Astrocyte of the cerebellum (primary cell): ENCODE measurements around the gene GABRR1.

Source experiments
- DNase-seq: peaks from one replicate; pipeline ENCODE4 v3.0.0-alpha.2; 2011; ENCODE audit warnings: low read depth
- H3K4me3 ChIP-seq: 2 replicates; pipeline ENCODE4 v1.5.1; 2011; ENCODE audit warnings: mild to moderate bottlenecking, low read depth, low read length, moderate library complexity
- in situ Hi-C: cut with HindIII; loops from 2 replicates; pipeline ENCODE4 v1.10.0; 2017; ENCODE audit warnings: low sequenced_read_pairs
- TF ChIP-seq, protein P1 (sequence below): IDR thresholded peaks from 2 replicates; pipeline ENCODE4 v1.5.1; 2012; ENCODE audit warnings: low read length, low read depth, moderate library complexity, mild to moderate bottlenecking; ENCODE audit errors: missing control alignments

GABRR1 gene

DNA sequence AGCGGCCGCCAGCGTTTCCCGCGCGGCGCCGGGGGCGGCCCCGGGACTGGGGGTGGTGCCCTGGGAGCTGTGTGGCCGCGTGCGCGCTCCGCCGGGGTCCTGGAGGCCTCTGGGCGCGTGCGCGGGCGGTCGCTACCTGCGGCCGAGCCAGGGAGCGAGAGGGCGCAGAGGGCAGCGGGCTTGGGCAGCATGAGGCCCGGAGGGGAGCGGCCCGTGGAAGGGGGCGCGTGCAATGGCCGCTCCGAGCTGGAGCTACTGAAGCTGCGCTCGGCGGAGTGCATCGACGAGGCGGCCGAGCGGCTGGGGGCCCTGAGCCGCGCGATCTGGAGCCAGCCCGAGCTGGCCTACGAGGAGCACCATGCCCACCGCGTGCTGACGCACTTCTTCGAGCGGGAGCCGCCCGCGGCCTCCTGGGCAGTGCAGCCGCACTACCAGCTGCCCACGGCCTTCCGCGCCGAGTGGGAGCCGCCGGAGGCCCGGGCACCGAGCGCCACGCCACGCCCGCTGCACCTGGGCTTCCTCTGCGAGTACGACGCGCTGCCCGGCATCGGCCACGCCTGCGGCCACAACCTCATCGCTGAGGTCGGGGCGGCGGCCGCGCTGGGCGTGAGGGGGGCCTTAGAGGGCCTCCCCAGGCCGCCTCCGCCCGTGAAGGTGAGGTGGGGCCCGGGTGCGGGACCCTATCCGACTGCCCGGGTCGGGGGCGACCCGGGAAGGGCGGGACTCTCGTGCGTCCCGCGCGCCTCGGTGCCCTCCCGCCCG lies 71.0 kb downstream of the GABRR1 start, which contains the start of gene PM20D2:
Gene PM20D2 (plus strand): TSS at position 100 of the 762 bp plus-strand sequence. CDS start 90 bp downstream, at position 190.
- DNase-seq, result no peak
- peak within 1 kb of the TSS; percentile 70 for H3K4me3 ChIP-seq
- in situ Hi-C loops, result no loop called here
- TF ChIP-seq, protein P1, sequence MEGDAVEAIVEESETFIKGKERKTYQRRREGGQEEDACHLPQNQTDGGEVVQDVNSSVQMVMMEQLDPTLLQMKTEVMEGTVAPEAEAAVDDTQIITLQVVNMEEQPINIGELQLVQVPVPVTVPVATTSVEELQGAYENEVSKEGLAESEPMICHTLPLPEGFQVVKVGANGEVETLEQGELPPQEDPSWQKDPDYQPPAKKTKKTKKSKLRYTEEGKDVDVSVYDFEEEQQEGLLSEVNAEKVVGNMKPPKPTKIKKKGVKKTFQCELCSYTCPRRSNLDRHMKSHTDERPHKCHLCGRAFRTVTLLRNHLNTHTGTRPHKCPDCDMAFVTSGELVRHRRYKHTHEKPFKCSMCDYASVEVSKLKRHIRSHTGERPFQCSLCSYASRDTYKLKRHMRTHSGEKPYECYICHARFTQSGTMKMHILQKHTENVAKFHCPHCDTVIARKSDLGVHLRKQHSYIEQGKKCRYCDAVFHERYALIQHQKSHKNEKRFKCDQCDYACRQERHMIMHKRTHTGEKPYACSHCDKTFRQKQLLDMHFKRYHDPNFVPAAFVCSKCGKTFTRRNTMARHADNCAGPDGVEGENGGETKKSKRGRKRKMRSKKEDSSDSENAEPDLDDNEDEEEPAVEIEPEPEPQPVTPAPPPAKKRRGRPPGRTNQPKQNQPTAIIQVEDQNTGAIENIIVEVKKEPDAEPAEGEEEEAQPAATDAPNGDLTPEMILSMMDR, result no peak

DNA sequence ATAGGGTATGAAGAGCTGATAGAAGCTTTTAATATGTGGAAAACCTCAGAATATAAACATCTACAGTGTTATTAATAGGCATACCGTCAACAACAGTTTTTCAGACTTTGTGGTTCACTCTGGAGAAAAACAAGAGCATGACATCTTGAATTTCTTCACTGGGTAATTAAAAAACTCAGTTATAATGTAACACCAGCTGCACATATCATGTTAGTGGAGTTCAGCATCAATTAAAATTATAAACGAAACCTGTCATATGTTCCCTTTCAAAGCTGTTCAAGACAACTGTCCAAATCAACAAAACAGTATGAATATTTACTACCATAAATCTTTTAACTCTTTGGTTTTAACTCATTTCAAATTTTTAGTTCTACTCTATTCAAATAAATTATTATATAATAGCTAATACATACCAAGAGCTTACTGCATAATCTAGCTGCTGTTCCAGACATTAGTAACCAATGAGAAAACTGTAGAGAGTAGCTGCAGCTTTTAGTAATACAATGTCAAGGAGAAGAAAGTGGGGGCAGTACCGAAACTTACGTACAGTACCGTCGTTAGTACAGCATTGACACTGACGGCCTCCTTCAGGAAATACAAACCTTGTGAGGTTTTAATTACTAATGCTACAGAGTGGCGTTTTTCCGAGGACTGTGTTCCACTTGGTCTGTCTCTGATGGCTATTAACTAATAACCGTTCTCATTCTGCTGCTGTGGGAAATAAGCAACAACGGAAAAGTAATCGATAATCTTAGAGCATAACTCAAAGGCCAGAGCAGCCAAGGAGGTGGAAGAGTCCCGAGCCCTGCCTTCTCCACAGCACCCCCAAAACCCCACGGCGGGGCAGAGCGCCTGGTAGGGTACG lies 71.8 kb downstream of the GABRR1 start:
- in situ Hi-C loops, result no loop called here
- no peak for DNase-seq
- H3K4me3 ChIP-seq, result peak overlapping the region; percentile 70
- TF ChIP-seq, protein P1, result no peak

DNA sequence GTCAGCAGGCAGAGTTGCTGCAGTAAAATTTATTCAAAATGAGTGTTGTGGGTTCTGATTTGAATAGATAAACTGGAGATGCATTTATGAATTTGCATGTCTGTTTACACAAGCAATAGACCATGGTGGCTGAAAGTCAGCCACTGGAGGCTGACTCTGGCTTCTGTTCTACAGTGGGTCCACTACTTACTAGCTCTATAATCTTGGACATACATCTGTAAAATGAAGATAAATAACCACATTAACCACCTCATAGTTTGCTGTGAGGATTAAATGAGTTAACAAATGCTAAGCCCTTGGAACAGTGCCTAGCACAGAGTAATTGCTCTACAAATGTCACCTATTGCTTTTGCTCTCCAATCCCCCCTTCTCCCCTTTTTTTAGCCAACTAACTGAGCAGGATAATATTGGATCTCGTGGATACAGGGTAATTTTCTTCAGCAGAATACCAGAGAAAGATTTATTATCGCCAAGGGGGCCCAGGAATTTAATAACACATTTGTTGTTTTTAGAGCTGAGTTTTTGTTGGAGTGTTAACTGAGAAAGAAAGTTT lies 72.7 kb downstream of the GABRR1 start:
- TF ChIP-seq, protein P1, result no peak
- no peak for DNase-seq
- in situ Hi-C loops, result no loop called here
- no peak overlapping the region for H3K4me3 ChIP-seq

DNA sequence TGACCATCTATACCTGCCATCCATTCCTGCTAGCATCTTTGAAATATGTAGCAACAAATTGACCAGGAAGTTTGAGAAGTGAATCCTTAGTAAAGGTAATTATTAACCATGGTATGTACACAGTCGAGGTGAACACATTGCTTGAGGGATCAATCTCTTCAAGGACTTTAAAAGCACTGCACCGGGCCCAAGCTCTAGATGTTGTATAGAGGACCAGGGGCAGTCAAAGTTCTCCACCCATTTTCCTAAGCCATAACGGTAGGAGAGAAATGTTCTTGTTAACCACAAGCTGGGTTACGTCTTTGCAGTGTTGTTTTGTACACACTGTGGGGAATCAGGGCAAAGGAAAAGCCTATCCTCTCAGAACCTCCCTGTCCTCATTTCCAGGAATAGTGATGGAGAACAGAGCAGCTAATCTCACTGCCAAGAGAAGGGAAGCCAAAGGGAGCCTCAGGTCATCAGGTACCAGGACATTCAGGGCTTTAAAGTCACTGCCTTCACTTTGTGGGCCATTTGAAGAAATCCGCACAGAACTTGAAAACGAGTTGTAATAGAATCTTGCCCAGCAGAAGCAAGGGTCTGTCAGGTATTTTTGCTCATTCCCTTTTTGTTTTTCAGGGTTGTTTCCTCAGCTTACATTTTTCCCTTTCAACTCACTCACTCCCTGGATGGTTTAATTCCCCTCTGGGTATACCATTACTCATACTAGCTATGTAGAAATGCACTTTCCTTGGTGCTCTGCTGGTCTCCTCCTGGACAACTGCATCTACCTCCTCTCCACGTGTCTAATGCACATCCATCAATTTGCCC lies 76.6 kb downstream of the GABRR1 start:
- no peak for DNase-seq
- TF ChIP-seq, protein P1, result no peak
- in situ Hi-C loops, result no loop called here
- no peak overlapping the region for H3K4me3 ChIP-seq

DNA sequence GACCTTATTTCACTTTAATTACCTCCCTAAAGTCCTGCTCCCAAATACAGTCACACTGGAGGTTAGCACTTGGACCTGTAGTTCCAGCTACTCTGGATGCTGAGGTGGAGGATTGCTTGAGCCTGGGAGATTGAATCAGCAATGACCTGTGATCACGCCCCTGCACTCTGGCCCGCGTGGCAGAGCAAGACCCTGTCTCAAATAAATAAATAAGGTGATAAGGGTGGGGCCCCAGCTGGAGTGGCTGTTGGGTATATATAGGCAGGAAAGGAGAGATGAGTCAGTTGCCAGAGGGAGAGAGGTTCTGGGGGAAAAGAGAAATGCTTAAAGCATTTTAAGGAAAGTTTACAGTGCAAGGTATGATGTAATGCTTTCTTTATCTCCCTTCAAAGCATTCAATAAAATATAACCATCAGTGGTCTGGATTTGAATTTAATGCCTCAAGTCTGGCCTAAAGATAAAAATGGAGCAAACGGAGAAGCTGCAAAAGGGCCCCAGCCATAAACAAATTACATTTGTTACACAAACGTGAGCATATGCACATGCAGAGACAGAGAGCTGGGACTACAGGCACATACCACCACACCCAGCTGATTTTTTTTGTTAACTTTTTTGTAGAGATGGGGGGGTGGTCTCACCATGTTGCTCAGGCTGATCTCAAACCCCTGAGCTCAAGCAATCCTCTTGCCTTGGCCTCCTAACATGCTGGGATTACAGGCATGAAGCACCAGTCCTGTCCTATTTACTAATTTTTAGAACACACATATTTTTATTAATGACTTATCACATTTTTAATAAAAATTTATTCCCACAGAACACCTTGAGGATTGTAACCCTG lies 77.4 kb downstream of the GABRR1 start:
- TF ChIP-seq, protein P1, result no peak
- no peak for DNase-seq
- no peak overlapping the region for H3K4me3 ChIP-seq
- in situ Hi-C loops, result no loop called here
